ENCODE measurements around the gene WIPF3. TPM values are rescaled to one million over a fixed set of nuclear protein-coding genes. Genes with fewer than 3 reads are reported as not detected.

The WIPF3 gene
- total RNA-seq, 2 experiments from 2014 or later, result not detected

- intact Hi-C loops (cut with micrococcal nuclease), result no loop called here
- Mint-ChIP-seq H3K4me3 (no peak overlapping the region), H3K27ac (no peak overlapping the region), H3K9me3 (no peaks in the 10 kb centered on the region), H3K36me3 (ENCODE audit: low read depth) (no peaks in the 10 kb centered on the region), H3K4me1 (ENCODE audit: low read depth) (peaks cover 9% of the 10 kb centered on the region), H3K27me3 (peaks cover 50% of the 10 kb centered on the region)
- no peak for DNase-seq
- ChIA-PET CTCF (no interaction called here), POLR2A (no interaction called here)
- no peak for TF ChIP-seq CTCF (IDR thresholded peaks at IDR 0.05)
- ATAC-seq, result no peak
These were observed 3.3 kb downstream of the WIPF3 start for GRCh38 chr7:29809533-29810155.

GRCh38 chr7:29810297-29810696 lies 4.0 kb downstream of the WIPF3 start:
- DNase-seq (no peak), ATAC-seq (no peak)
- ChIA-PET CTCF (no interaction called here), POLR2A (no interaction called here)
- no peak overlapping the region for H3K4me3 Mint-ChIP-seq
- no peaks in the 10 kb centered on the region for H3K9me3 Mint-ChIP-seq
- H3K36me3 Mint-ChIP-seq (ENCODE audit: low read depth), result no peaks in the 10 kb centered on the region
- intact Hi-C loops (cut with micrococcal nuclease), result no loop called here
- H3K27ac Mint-ChIP-seq, result no peak overlapping the region
- no peak for TF ChIP-seq CTCF (IDR thresholded peaks at IDR 0.05)
- H3K27me3 Mint-ChIP-seq, result peaks cover 47% of the 10 kb centered on the region
- peaks cover 9% of the 10 kb centered on the region for H3K4me1 Mint-ChIP-seq (ENCODE audit: low read depth)

GRCh38 chr7:29810813-29811482 lies 4.6 kb downstream of the WIPF3 start:
- Mint-ChIP-seq H3K9me3 (no peaks in the 10 kb centered on the region), H3K4me3 (no peak overlapping the region), H3K36me3 (ENCODE audit: low read depth) (no peaks in the 10 kb centered on the region), H3K27me3 (peaks cover 43% of the 10 kb centered on the region), H3K27ac (no peak overlapping the region), H3K4me1 (ENCODE audit: low read depth) (peaks cover 9% of the 10 kb centered on the region)
- no peak for DNase-seq
- intact Hi-C loops (cut with micrococcal nuclease), result no loop called here
- ChIA-PET POLR2A (no interaction called here), CTCF (interaction anchor here (1.2 kb wide), 1 partner anchor 111 kb away, joined by 3 read pairs; no protein-coding TSS in a partner anchor)
- no peak for TF ChIP-seq CTCF (IDR thresholded peaks at IDR 0.05)
- ATAC-seq, result no peak

GRCh38 chr7:29811586-29811985 lies 5.3 kb downstream of the WIPF3 start:
- Mint-ChIP-seq H3K27me3 (peaks cover 41% of the 10 kb centered on the region), H3K36me3 (ENCODE audit: low read depth) (no peaks in the 10 kb centered on the region), H3K4me3 (no peak overlapping the region), H3K27ac (no peak overlapping the region), H3K4me1 (ENCODE audit: low read depth) (peaks cover 9% of the 10 kb centered on the region), H3K9me3 (no peaks in the 10 kb centered on the region)
- no peak for TF ChIP-seq CTCF (IDR thresholded peaks at IDR 0.05)
- intact Hi-C loops (cut with micrococcal nuclease), result no loop called here
- DNase-seq, result no peak
- ChIA-PET CTCF (interaction anchor here (1.2 kb wide), 1 partner anchor 110 kb away, joined by 3 read pairs; no protein-coding TSS in a partner anchor), POLR2A (no interaction called here)
- ATAC-seq, result no peak

- intact Hi-C loops (cut with micrococcal nuclease), result no loop called here
- H3K27me3 Mint-ChIP-seq, result peaks cover 39% of the 10 kb centered on the region
These were observed 6.0 kb downstream of the WIPF3 start for GRCh38 chr7:29812185-29812876.

More at GRCh38 chr7:29812185-29812876, 6.0 kb downstream of the WIPF3 start:
- H3K27ac Mint-ChIP-seq, result no peak overlapping the region
- ChIA-PET CTCF (interaction anchor here (1.2 kb wide), 1 partner anchor 110 kb away, joined by 3 read pairs; no protein-coding TSS in a partner anchor), POLR2A (no interaction called here)
- DNase-seq (no peak), ATAC-seq (no peak)
- no peaks in the 10 kb centered on the region for H3K36me3 Mint-ChIP-seq (ENCODE audit: low read depth)
- no peak overlapping the region for H3K4me3 Mint-ChIP-seq
- no peak for TF ChIP-seq CTCF (IDR thresholded peaks at IDR 0.05)
- H3K9me3 Mint-ChIP-seq, result no peaks in the 10 kb centered on the region
- H3K4me1 Mint-ChIP-seq (ENCODE audit: low read depth), result peaks cover 5% of the 10 kb centered on the region
